ENCODE data around the gene AKAP12. TPM values are rescaled to one million over a fixed set of nuclear protein-coding genes. Genes with fewer than 3 reads are reported as not detected.
A peak's percentile ranks its signal among the peaks of the same experiment; 100 is the strongest.

AKAP12 gene
- total RNA-seq, 1 donor from 2014 or later = 107 TPM

- DNase-seq = no peak
Measured at GRCh38 chr6:151385177-151385576, 145.4 kb downstream of the AKAP12 start.

- DNase-seq = no peak
Measured at GRCh38 chr6:151387175-151387970, 147.6 kb downstream of the AKAP12 start.

- DNase-seq = no peak
Measured at GRCh38 chr6:151388236-151388635, 148.5 kb downstream of the AKAP12 start.

GRCh38 chr6:151388997-151389617 lies 149.3 kb downstream of the AKAP12 start:
- DNase-seq = no peak

- DNase-seq = peak; percentile 82
Measured at GRCh38 chr6:151389618-151390275, 150.0 kb downstream of the AKAP12 start.

- DNase-seq = peak; percentile 99
Measured at GRCh38 chr6:151390276-151390850, 150.6 kb downstream of the AKAP12 start.

GRCh38 chr6:151390851-151391470 lies 151.2 kb downstream of the AKAP12 start:
- DNase-seq = peak; percentile 89

GRCh38 chr6:151391471-151392413 lies 152.0 kb downstream of the AKAP12 start, which contains the start of gene ZBTB2:
TSS of gene ZBTB2 (minus strand) at chr6:151391559. CDS start at chr6:151373637, 17,922 bp downstream.
- DNase-seq = peak; percentile 84

- no peak for DNase-seq
Measured at GRCh38 chr6:151392427-151392826, 152.7 kb downstream of the AKAP12 start.

- no peak for DNase-seq
Measured at GRCh38 chr6:151393410-151393809, 153.6 kb downstream of the AKAP12 start.

GRCh38 chr6:151399679-151400078 lies 159.9 kb downstream of the AKAP12 start:
- DNase-seq = no peak

- no peak for DNase-seq
Measured at GRCh38 chr6:151400473-151400872, 160.7 kb downstream of the AKAP12 start.

GRCh38 chr6:151402228-151402627 lies 162.5 kb downstream of the AKAP12 start:
- no peak for DNase-seq

- DNase-seq = no peak
Measured at GRCh38 chr6:151403919-151404308, 164.1 kb downstream of the AKAP12 start.

Small RNA genes within 50 kb of the gene (small RNA-seq; reads per million reads assigned to genes)
- not detected for gene RF00019 (ENCODE audit: low replicate concordance)
- not detected for gene RNU6-1247P (ENCODE audit: low replicate concordance)
- gene RNU6-300P (ENCODE audit: low replicate concordance) = not detected
- gene RNY4P20 (ENCODE audit: low replicate concordance) = 7.5 reads per million, percentile 93 among the genes with 10 or more reads in this experiment

Other genes with a start within 250 kb of the AKAP12 start
- gene ZBTB2, start 151.6 kb downstream of the AKAP12 start, total RNA-seq = 5.8 TPM
- 39.0 TPM for gene RMND1, start 212.2 kb downstream of the AKAP12 start, total RNA-seq

All from tongue (tissue), 3 donors.